ENCODE measurements around the gene CPNE6. TPM values are rescaled to one million over a fixed set of nuclear protein-coding genes. Genes with fewer than 3 reads are reported as not detected.

The CPNE6 gene
- total RNA-seq, 1 donor from 2014 or later, result not detected

GRCh38 chr14:24080142-24080530 lies 8.8 kb downstream of the CPNE6 start:
- peaks cover 41% of the 10 kb centered on the region for H3K4me1 ChIP-seq
- H3K36me3 ChIP-seq, result no peaks in the 10 kb centered on the region
- H3K9me3 ChIP-seq (ENCODE audit: low read depth), result no peaks in the 10 kb centered on the region
- no peak overlapping the region for H3K4me3 ChIP-seq
- no peaks in the 10 kb centered on the region for H3K36me3 Mint-ChIP-seq
- no peak overlapping the region for H3K9ac ChIP-seq
- H3F3A ChIP-seq (ENCODE audit: low read depth), result peaks cover 22% of the 10 kb centered on the region
- no peak overlapping the region for H3K27ac ChIP-seq
- H3K27me3 ChIP-seq, result peaks cover 39% of the 10 kb centered on the region
- no peak overlapping the region for H3K27ac Mint-ChIP-seq
- H3K4me1 Mint-ChIP-seq, result peaks cover 34% of the 10 kb centered on the region
- peak; percentile 11 for DNase-seq (ENCODE audit: low spot score)
- no peak overlapping the region for H2AFZ ChIP-seq (replicated peaks)
- no peaks in the 10 kb centered on the region for H3K9me3 Mint-ChIP-seq
- TF ChIP-seq CTCF (IDR thresholded peaks at IDR 0.05) (no peak), EZH2 (IDR thresholded peaks at IDR 0.05) (no peak), EZH2phosphoT487 (IDR thresholded peaks at IDR 0.05) (no peak)
- H3K79me2 ChIP-seq (ENCODE audit: low read depth), result no peaks in the 10 kb centered on the region
- peaks cover 40% of the 10 kb centered on the region for H3K27me3 Mint-ChIP-seq (ENCODE audit: insufficient read depth, low read depth)
- H3K4me3 Mint-ChIP-seq, result peak overlapping the region; percentile 82
- peak overlapping the region; percentile 87 for H3K4me2 ChIP-seq
- no peaks in the 10 kb centered on the region for H4K20me1 ChIP-seq (ENCODE audit: low read depth)

GRCh38 chr14:24080888-24081738 lies 9.8 kb downstream of the CPNE6 start:
- Histone ChIP-seq H3K27ac (no peak overlapping the region), H3K9ac (no peak overlapping the region), H4K20me1 (ENCODE audit: low read depth) (no peaks in the 10 kb centered on the region), H3F3A (ENCODE audit: low read depth) (peaks cover 22% of the 10 kb centered on the region), H3K4me2 (peak overlapping the region; percentile 87), H3K9me3 (ENCODE audit: low read depth) (no peaks in the 10 kb centered on the region), H2AFZ (replicated peaks) (peak overlapping the region; percentile 84), H3K27me3 (peaks cover 39% of the 10 kb centered on the region), H3K36me3 (no peaks in the 10 kb centered on the region), H3K4me1 (peaks cover 41% of the 10 kb centered on the region), H3K4me3 (peak overlapping the region; percentile 66), H3K79me2 (ENCODE audit: low read depth) (no peaks in the 10 kb centered on the region)
- no peak for TF ChIP-seq CTCF (IDR thresholded peaks at IDR 0.05)
- peak; percentile 25 for TF ChIP-seq EZH2phosphoT487 (IDR thresholded peaks at IDR 0.05)
- TF ChIP-seq EZH2 (IDR thresholded peaks at IDR 0.05), result peak; percentile 34
- no peak overlapping the region for H3K27ac Mint-ChIP-seq
- H3K27me3 Mint-ChIP-seq (ENCODE audit: insufficient read depth, low read depth), result peaks cover 40% of the 10 kb centered on the region
- no peaks in the 10 kb centered on the region for H3K9me3 Mint-ChIP-seq
- H3K4me1 Mint-ChIP-seq, result peaks cover 34% of the 10 kb centered on the region
- peak overlapping the region; percentile 88 for H3K4me3 Mint-ChIP-seq
- DNase-seq (ENCODE audit: low spot score), result peak; percentile 78
- H3K36me3 Mint-ChIP-seq, result no peaks in the 10 kb centered on the region

GRCh38 chr14:24081739-24082211 lies 10.4 kb downstream of the CPNE6 start:
- Mint-ChIP-seq H3K4me1 (peaks cover 34% of the 10 kb centered on the region), H3K9me3 (no peaks in the 10 kb centered on the region), H3K36me3 (no peaks in the 10 kb centered on the region), H3K4me3 (peak overlapping the region; percentile 88), H3K27ac (peak overlapping the region; percentile 87), H3K27me3 (ENCODE audit: insufficient read depth, low read depth) (peaks cover 39% of the 10 kb centered on the region)
- Histone ChIP-seq H3F3A (ENCODE audit: low read depth) (peaks cover 22% of the 10 kb centered on the region), H3K27me3 (peaks cover 39% of the 10 kb centered on the region), H3K4me2 (peak overlapping the region; percentile 87), H3K4me1 (peaks cover 47% of the 10 kb centered on the region), H2AFZ (replicated peaks) (peak overlapping the region; percentile 84), H4K20me1 (ENCODE audit: low read depth) (no peaks in the 10 kb centered on the region), H3K9me3 (ENCODE audit: low read depth) (no peaks in the 10 kb centered on the region), H3K36me3 (no peaks in the 10 kb centered on the region), H3K79me2 (ENCODE audit: low read depth) (no peaks in the 10 kb centered on the region), H3K4me3 (peak overlapping the region; percentile 66), H3K9ac (no peak overlapping the region), H3K27ac (no peak overlapping the region)
- TF ChIP-seq EZH2 (IDR thresholded peaks at IDR 0.05) (no peak), CTCF (IDR thresholded peaks at IDR 0.05) (no peak), EZH2phosphoT487 (IDR thresholded peaks at IDR 0.05) (no peak)
- peak; percentile 40 for DNase-seq (ENCODE audit: low spot score)
